ENCODE data around the gene EDC3. TPM values are rescaled to one million over a fixed set of nuclear protein-coding genes. Genes with fewer than 3 reads are reported as not detected.

Gene EDC3
- total and polyA plus RNA-seq, 9 of the 15 experiments (the other 6 are each of a cell fraction or from before 2014, with no cell fraction given) = 11.7 to 63.9 (median 32.8) TPM

DNA sequence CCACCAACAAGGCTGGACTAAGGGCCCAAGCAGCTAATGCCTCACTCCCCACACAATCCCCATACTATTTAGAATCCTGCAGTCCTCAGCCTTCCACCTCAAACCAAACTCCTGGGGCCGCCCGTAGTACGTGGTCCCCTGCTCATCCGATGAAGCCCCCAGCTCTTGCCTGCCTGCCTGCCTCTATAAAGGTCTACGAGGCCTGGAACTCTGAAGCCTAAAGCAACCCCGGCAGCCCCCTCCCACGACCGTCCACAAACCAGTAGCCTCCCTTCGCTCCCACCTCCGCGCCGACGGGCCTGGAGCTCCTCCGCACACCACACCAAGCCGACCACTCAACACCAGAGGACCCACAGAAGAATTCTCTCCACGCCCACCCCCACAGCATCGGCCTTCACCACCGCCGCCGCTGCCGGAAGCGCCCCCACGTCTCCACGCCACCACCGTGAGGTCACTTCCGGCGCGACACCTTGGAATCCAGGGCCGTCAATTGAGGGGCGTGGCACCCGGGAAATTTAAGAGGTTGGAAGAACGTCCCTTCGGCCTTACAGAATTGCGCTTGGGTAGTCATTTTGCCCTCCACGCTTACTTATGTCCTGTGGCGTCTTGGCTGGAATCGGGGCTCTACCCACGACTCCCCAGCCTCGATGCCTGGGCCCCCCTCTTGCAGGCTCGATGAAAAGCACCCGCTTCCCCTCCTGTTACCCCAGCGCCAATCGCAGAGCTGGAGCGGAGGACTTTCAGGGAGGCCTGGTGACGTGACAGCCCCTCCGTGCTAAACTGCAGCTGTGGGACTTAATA is at the start of gene EDC3 (continued):
- TF ChIP-seq, protein P1, sequence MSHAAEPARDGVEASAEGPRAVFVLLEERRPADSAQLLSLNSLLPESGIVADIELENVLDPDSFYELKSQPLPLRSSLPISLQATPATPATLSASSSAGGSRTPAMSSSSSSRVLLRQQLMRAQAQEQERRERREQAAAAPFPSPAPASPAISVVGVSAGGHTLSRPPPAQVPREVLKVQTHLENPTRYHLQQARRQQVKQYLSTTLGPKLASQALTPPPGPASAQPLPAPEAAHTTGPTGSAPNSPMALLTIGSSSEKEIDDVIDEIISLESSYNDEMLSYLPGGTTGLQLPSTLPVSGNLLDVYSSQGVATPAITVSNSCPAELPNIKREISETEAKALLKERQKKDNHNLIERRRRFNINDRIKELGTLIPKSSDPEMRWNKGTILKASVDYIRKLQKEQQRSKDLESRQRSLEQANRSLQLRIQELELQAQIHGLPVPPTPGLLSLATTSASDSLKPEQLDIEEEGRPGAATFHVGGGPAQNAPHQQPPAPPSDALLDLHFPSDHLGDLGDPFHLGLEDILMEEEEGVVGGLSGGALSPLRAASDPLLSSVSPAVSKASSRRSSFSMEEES (CRISPR knock-in tag; IDR thresholded peaks at IDR 0.05) = no peak
- TF ChIP-seq NCOA2 (IDR thresholded peaks at IDR 0.05; ENCODE audit: partially characterized antibody in 2 of 2) (no peak), L3MBTL2 (IDR thresholded peaks at IDR 0.05) (peak; percentile 49; the same call in 1 of the 2 replicates), MTA1 (IDR thresholded peaks at IDR 0.05; ENCODE audit: borderline replicate concordance) (peak; percentile 98), TCF7 (IDR thresholded peaks at IDR 0.05; ENCODE audit: borderline replicate concordance) (no peak), MAFF (IDR thresholded peaks at IDR 0.05; ENCODE audit: low read length) (no peak), ZEB2 (IDR thresholded peaks at IDR 0.05) (no peak), CCAR2 (IDR thresholded peaks at IDR 0.05; ENCODE audit: low read depth, low read length) (no peak), ZNF212 (CRISPR knock-in tag; IDR thresholded peaks at IDR 0.05) (no peak)
- TF ChIP-seq, protein P2, sequence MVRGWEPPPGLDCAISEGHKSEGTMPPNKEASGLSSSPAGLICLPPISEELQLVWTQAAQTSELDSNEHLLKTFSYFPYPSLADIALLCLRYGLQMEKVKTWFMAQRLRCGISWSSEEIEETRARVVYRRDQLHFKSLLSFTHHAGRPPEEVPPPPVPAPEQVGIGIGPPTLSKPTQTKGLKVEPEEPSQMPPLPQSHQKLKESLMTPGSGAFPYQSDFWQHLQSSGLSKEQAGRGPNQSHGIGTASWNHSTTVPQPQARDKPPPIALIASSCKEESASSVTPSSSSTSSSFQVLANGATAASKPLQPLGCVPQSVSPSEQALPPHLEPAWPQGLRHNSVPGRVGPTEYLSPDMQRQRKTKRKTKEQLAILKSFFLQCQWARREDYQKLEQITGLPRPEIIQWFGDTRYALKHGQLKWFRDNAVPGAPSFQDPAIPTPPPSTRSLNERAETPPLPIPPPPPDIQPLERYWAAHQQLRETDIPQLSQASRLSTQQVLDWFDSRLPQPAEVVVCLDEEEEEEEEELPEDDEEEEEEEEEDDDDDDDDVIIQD (CRISPR knock-in tag; IDR thresholded peaks at IDR 0.05) = no peak
- TF ChIP-seq, protein P3, sequence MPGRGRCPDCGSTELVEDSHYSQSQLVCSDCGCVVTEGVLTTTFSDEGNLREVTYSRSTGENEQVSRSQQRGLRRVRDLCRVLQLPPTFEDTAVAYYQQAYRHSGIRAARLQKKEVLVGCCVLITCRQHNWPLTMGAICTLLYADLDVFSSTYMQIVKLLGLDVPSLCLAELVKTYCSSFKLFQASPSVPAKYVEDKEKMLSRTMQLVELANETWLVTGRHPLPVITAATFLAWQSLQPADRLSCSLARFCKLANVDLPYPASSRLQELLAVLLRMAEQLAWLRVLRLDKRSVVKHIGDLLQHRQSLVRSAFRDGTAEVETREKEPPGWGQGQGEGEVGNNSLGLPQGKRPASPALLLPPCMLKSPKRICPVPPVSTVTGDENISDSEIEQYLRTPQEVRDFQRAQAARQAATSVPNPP (IDR thresholded peaks at IDR 0.05; ENCODE audit: borderline replicate concordance, insufficient read depth, insufficient read length) = no peak
- TF ChIP-seq, protein P4, sequence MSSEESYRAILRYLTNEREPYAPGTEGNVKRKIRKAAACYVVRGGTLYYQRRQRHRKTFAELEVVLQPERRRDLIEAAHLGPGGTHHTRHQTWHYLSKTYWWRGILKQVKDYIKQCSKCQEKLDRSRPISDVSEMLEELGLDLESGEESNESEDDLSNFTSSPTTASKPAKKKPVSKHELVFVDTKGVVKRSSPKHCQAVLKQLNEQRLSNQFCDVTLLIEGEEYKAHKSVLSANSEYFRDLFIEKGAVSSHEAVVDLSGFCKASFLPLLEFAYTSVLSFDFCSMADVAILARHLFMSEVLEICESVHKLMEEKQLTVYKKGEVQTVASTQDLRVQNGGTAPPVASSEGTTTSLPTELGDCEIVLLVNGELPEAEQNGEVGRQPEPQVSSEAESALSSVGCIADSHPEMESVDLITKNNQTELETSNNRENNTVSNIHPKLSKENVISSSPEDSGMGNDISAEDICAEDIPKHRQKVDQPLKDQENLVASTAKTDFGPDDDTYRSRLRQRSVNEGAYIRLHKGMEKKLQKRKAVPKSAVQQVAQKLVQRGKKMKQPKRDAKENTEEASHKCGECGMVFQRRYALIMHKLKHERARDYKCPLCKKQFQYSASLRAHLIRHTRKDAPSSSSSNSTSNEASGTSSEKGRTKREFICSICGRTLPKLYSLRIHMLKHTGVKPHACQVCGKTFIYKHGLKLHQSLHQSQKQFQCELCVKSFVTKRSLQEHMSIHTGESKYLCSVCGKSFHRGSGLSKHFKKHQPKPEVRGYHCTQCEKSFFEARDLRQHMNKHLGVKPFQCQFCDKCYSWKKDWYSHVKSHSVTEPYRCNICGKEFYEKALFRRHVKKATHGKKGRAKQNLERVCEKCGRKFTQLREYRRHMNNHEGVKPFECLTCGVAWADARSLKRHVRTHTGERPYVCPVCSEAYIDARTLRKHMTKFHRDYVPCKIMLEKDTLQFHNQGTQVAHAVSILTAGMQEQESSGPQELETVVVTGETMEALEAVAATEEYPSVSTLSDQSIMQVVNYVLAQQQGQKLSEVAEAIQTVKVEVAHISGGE (CRISPR knock-in tag; IDR thresholded peaks at IDR 0.05) = peak in 2 of 3 experiments; percentile 24 to 76; a peak in 3 of 6 replicates
- TF ChIP-seq, protein P5, sequence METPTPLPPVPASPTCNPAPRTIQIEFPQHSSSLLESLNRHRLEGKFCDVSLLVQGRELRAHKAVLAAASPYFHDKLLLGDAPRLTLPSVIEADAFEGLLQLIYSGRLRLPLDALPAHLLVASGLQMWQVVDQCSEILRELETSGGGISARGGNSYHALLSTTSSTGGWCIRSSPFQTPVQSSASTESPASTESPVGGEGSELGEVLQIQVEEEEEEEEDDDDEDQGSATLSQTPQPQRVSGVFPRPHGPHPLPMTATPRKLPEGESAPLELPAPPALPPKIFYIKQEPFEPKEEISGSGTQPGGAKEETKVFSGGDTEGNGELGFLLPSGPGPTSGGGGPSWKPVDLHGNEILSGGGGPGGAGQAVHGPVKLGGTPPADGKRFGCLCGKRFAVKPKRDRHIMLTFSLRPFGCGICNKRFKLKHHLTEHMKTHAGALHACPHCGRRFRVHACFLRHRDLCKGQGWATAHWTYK (CRISPR knock-in tag; IDR thresholded peaks at IDR 0.05) = no peak

Measured in K562 (cell line).